HG03432 (cell line): ENCODE data around the gene MAGEA9B.
"Not testable (repeated sequence)": the region's sequence is repeated elsewhere in the genome, so short reads cannot be mapped to it uniquely, and the experiment has no call there.

ENCODE experiments used
- ATAC-seq: cut with Tn5 transposase; IDR thresholded peaks from one replicate; pipeline ENCODE4 v1.9.1; 2021; ENCODE audit warnings: mild to moderate bottlenecking, moderate library complexity; ENCODE audit not compliant: unreplicated experiment

The MAGEA9B gene

GRCh38 chrX:149537474-149537873 is 49.8 kb downstream of the MAGEA9B start:
- not testable (repeated sequence) for ATAC-seq

GRCh38 chrX:149534926-149535602 is 52.2 kb downstream of the MAGEA9B start:
- not testable (repeated sequence) for ATAC-seq

- not testable (repeated sequence) for ATAC-seq
Observed at GRCh38 chrX:149533999-149534398, 53.3 kb downstream of the MAGEA9B start.

GRCh38 chrX:149532868-149533267 is 54.4 kb downstream of the MAGEA9B start:
- ATAC-seq = not testable (repeated sequence)
